NCI-H748 treated with DMSO at 0.1 percent for 48 hours (cell line): ENCODE results near the gene LIPE.

Experiments
- DNase-seq: peaks from one replicate; lab custom pipeline; 2025; lab: John Stamatoyannopoulos, UW

LIPE gene

GRCh38 chr19:42378225-42379215 is 48.7 kb downstream of the LIPE start:
- no peak for DNase-seq

- DNase-seq: no peak
Observed at GRCh38 chr19:42376177-42376555, 51.0 kb downstream of the LIPE start.

- DNase-seq: no peak
Observed at GRCh38 chr19:42375415-42376176, 51.6 kb downstream of the LIPE start.

GRCh38 chr19:42374826-42375376 is 52.3 kb downstream of the LIPE start:
- DNase-seq: no peak

- DNase-seq: no peak
Observed at GRCh38 chr19:42370626-42371175, 56.5 kb downstream of the LIPE start.

GRCh38 chr19:42370068-42370520 is 57.1 kb downstream of the LIPE start:
- DNase-seq: no peak

GRCh38 chr19:42369433-42370067 is 57.6 kb downstream of the LIPE start:
- DNase-seq: no peak

GRCh38 chr19:42368765-42369164 is 58.4 kb downstream of the LIPE start:
- no peak for DNase-seq

GRCh38 chr19:42368360-42368759 is 58.8 kb downstream of the LIPE start:
- DNase-seq: no peak

- no peak for DNase-seq
Observed at GRCh38 chr19:42367929-42368328, 59.3 kb downstream of the LIPE start.

GRCh38 chr19:42366673-42367072 is 60.5 kb downstream of the LIPE start:
- DNase-seq: no peak

GRCh38 chr19:42363614-42364346 is 63.4 kb downstream of the LIPE start:
- no peak for DNase-seq

GRCh38 chr19:42362891-42363440 is 64.2 kb downstream of the LIPE start:
- no peak for DNase-seq

- no peak for DNase-seq
Observed at GRCh38 chr19:42362342-42362741, 64.8 kb downstream of the LIPE start.

GRCh38 chr19:42361545-42361910 is 65.7 kb downstream of the LIPE start:
- DNase-seq: no peak

GRCh38 chr19:42360787-42361544 is 66.2 kb downstream of the LIPE start:
- DNase-seq: no peak

- no peak for DNase-seq
Observed at GRCh38 chr19:42357290-42357689, 69.9 kb downstream of the LIPE start.

GRCh38 chr19:42356686-42357085 is 70.5 kb downstream of the LIPE start:
- no peak for DNase-seq

- no peak for DNase-seq
Observed at GRCh38 chr19:42355896-42356295, 71.3 kb downstream of the LIPE start.
